IMR-90 (cell line): ENCODE measurements around the gene PCGF5. TPM values are rescaled to one million over a fixed set of nuclear protein-coding genes. Genes with fewer than 3 reads are reported as not detected.

Experiments used
- ATAC-seq: fragments of 200-7000 bp; cut with Tn5 transposase; 2 replicates; pipeline ENCODE4 v1.9.1; 2020; ENCODE audit warnings: low read depth, mild to moderate bottlenecking, moderate library complexity
- BruUV-seq: library from RNA; stranded (reverse); fragments of 400-500 nt; replicated peaks from 2 replicates; lab custom pipeline; 2021; lab: Mats Ljungman, UMichigan
- CTCF ChIA-PET: fragments of 300-600 bp; formaldehyde crosslinking; extraction: SDS; loops from one replicate; lab custom pipeline; 2021; ENCODE audit warnings: antibody characterized with exemption; lab: Yijun Ruan, JAX
- POLR2A ChIA-PET: fragments of 300-600 bp; sonication (Branson Sonifier 250); formaldehyde crosslinking; loops from one replicate; lab custom pipeline; 2022; ENCODE audit warnings: antibody characterized with exemption; ENCODE audit not compliant: unreplicated experiment; lab: Charles Lee
- DNase-seq: peaks from one replicate; pipeline ENCODE4 v3.0.0; 2013
- H2AFZ ChIP-seq: replicated peaks from 2 replicates; pipeline ENCODE3; 2013; ENCODE audit warnings: low read length, mild to moderate bottlenecking; ENCODE audit not compliant: poor library complexity
- H2AK5ac ChIP-seq: 2 replicates; pipeline ENCODE4 v1.6.1; 2013; ENCODE audit warnings: low read depth, low read length, inconsistent platforms
- H2AK9ac ChIP-seq: replicated peaks from 2 replicates; pipeline ENCODE3; 2013; ENCODE audit warnings: mild to moderate bottlenecking, low read depth, low read length, moderate library complexity; ENCODE audit not compliant: poor library complexity
- H2BK120ac ChIP-seq: 2 replicates; pipeline ENCODE4 v1.6.1; 2013; ENCODE audit warnings: low read depth, low read length, inconsistent platforms
- H2BK15ac ChIP-seq: 3 replicates; pipeline ENCODE4 v1.6.1; 2013; ENCODE audit warnings: low read depth, low read length, inconsistent platforms
- H2BK20ac ChIP-seq: 2 replicates; pipeline ENCODE4 v1.6.1; 2013; ENCODE audit warnings: low read depth, mild to moderate bottlenecking, inconsistent platforms, low read length, moderate library complexity
- H2BK5ac ChIP-seq: 2 replicates; pipeline ENCODE4 v1.6.1; 2013; ENCODE audit warnings: mild to moderate bottlenecking, low read depth, low read length, inconsistent platforms; ENCODE audit not compliant: poor library complexity, severe bottlenecking
- H3K14ac ChIP-seq: replicated peaks from 2 replicates; pipeline ENCODE4 v1.6.1; 2013; ENCODE audit warnings: low read depth, low read length, inconsistent platforms
- H3K18ac ChIP-seq: 2 replicates; pipeline ENCODE4 v1.6.1; 2013; ENCODE audit warnings: low read depth, low read length, control low read depth
- H3K23ac ChIP-seq: 2 replicates; pipeline ENCODE4 v1.6.1; 2013; ENCODE audit warnings: low read depth, low read length, inconsistent platforms
- H3K27ac ChIP-seq: 2 replicates; pipeline ENCODE4 v1.5.1; 2013; ENCODE audit warnings: mild to moderate bottlenecking, control low read depth, low read length; ENCODE audit not compliant: insufficient read depth
- H3K27me3 ChIP-seq: 2 replicates; pipeline ENCODE4 v1.6.1; 2013; ENCODE audit warnings: low read length; ENCODE audit not compliant: control insufficient read depth, insufficient read depth
- H3K36me3 ChIP-seq: 2 replicates; pipeline ENCODE4 v1.6.1; 2013; ENCODE audit warnings: low read length, mixed read lengths; ENCODE audit not compliant: control insufficient read depth, insufficient read depth
- H3K4ac ChIP-seq: 2 replicates; pipeline ENCODE4 v1.6.1; 2013; ENCODE audit warnings: low read depth, low read length, inconsistent platforms
- H3K4me1 ChIP-seq: 2 replicates; pipeline ENCODE4 v1.6.1; 2013; ENCODE audit warnings: low read length, mixed read lengths; ENCODE audit not compliant: control insufficient read depth, insufficient read depth
- H3K4me2 ChIP-seq: 2 replicates; pipeline ENCODE4 v1.6.1; 2013; ENCODE audit warnings: low read depth, mild to moderate bottlenecking, control low read depth, low read length, moderate library complexity
- H3K4me3 ChIP-seq: 2 replicates; pipeline ENCODE4 v1.5.1; 2013; ENCODE audit warnings: low read depth, mild to moderate bottlenecking, control low read depth, low read length, moderate library complexity; ENCODE audit not compliant: insufficient read depth
- H3K56ac ChIP-seq: 2 replicates; pipeline ENCODE4 v1.6.1; 2013; ENCODE audit warnings: low read length, inconsistent platforms; ENCODE audit not compliant: insufficient read depth; ENCODE audit errors: extremely low read depth
- H3K79me1 ChIP-seq, 2 experiments: 2 replicates each; pipeline ENCODE4 v1.6.1; 2013; ENCODE audit warnings: low read length in 2 of 2, inconsistent platforms in 1 of 2, low read depth in 1 of 2
- H3K9ac ChIP-seq: 2 replicates; pipeline ENCODE4 v1.6.1; 2013; ENCODE audit warnings: low read depth, low read length, control low read depth
- H3K9me1 ChIP-seq: 2 replicates; pipeline ENCODE4 v1.6.1; 2013; ENCODE audit warnings: low read length, inconsistent platforms; ENCODE audit not compliant: insufficient read depth
- H3K9me3 ChIP-seq: 2 replicates; pipeline ENCODE4 v1.6.1; 2013; ENCODE audit warnings: low read length; ENCODE audit not compliant: control insufficient read depth, insufficient read depth
- H4K20me1 ChIP-seq: 2 replicates; pipeline ENCODE4 v1.6.1; 2013; ENCODE audit warnings: low read length, inconsistent platforms; ENCODE audit not compliant: insufficient read depth
- H4K5ac ChIP-seq: 2 replicates; pipeline ENCODE4 v1.6.1; 2013; ENCODE audit warnings: mild to moderate bottlenecking, low read depth, low read length, control low read depth
- H4K8ac ChIP-seq, 2 experiments: 2 replicates each; pipeline ENCODE4 v1.6.1; 2013; ENCODE audit warnings: low read depth in 2 of 2, low read length in 2 of 2, control low read depth in 1 of 2, inconsistent platforms in 1 of 2
- H4K91ac ChIP-seq: 2 replicates; pipeline ENCODE4 v1.6.1; 2013; ENCODE audit warnings: low read depth, low read length, inconsistent platforms; ENCODE audit not compliant: insufficient read depth
- BHLHE40 ChIP-seq: fragments of 150-350 bp; IDR thresholded peaks from 2 replicates; pipeline ENCODE4 v1.6.1; 2016; ENCODE audit warnings: mild to moderate bottlenecking, low read depth, low read length
- CEBPB ChIP-seq: IDR thresholded peaks from 2 replicates; pipeline ENCODE4 v1.6.1; 2012; ENCODE audit warnings: low read depth, low read length, improper control_type of control experiment
- CTCF ChIP-seq: conservative IDR thresholded peaks from 2 replicates; pipeline ENCODE4 v1.5.1; 2012; ENCODE audit warnings: mild to moderate bottlenecking, low read depth, low read length, improper control_type of control experiment
- NFE2L2 ChIP-seq: fragments of 150-350 bp; IDR thresholded peaks from 2 replicates; pipeline ENCODE4 v1.6.1; 2016; ENCODE audit warnings: low read depth, mild to moderate bottlenecking, low read length
- RCOR1 ChIP-seq: IDR thresholded peaks from 2 replicates; pipeline ENCODE4 v1.6.1; 2012; ENCODE audit warnings: mild to moderate bottlenecking, low read length, improper control_type of control experiment; ENCODE audit not compliant: insufficient replicate concordance
- USF2 ChIP-seq: fragments of 150-350 bp; IDR thresholded peaks from 2 replicates; pipeline ENCODE4 v1.6.1; 2017; ENCODE audit warnings: mild to moderate bottlenecking, antibody characterized with exemption, low read length, low read depth
- WGBS, 2 experiments: methylation state at CpG; one replicate each; pipeline versions ENCODE4 v1.1.5 to v1.1.7; 2013; ENCODE audit warnings: missing lambda C conversion rate in 2 of 2; ENCODE audit not compliant: insufficient read length in 1 of 2; ENCODE audit errors: extremely low coverage in 2 of 2; 5-methylcytosine and 5-hydroxymethylcytosine counted together
- dilution Hi-C: fragments of 300-500 bp; cut with HindIII; formaldehyde crosslinking; loops from one replicate; pipeline ENCODE4 v1.14.3; 2018; ENCODE audit warnings: low sequenced_read_pairs; ENCODE audit not compliant: unreplicated experiment
- in situ Hi-C: fragments of 300-500 bp; cut with MboI; formaldehyde crosslinking; loops from 3 replicates; pipeline ENCODE4 v1.14.3; 2019; ENCODE audit warnings: low sequenced_read_pairs, inconsistent platforms, mixed read lengths
- intact Hi-C: fragments of 100-400 bp; cut with micrococcal nuclease; formaldehyde crosslinking; loops from 2 replicates; pipeline ENCODE4 v1.10.0; 2022
- polyA plus RNA-seq, 3 experiments: library from polyadenylated mRNA; depleted of rRNA; stranded (reverse); fragments of >200 nt; gene quantifications; 2 replicates each; pipeline ENCODE4 v1.2.3, GENCODE V29; 2012; ENCODE audit warnings: low replicate concordance in 1 of 3
- total RNA-seq: library from RNA; depleted of rRNA; stranded (reverse); fragments of >200 nt; gene quantifications from 2 replicates; pipeline ENCODE4 v1.2.3, GENCODE V29; 2012

PCGF5 gene
- total and polyA plus RNA-seq, 2 of the 4 experiments (the other 2 are of a cell fraction), result 9.0 to 18.1 TPM

GRCh38 chr10:91190388-91190870 is 30.0 kb upstream of the PCGF5 start:
- dilution Hi-C loops, result no loop called here
- Histone ChIP-seq H3K56ac (no peak overlapping the region), H3K14ac (no peak overlapping the region), H3K18ac (no peak overlapping the region; the same call in 1 of the 2 replicates), H4K5ac (no peak overlapping the region), H2BK15ac (no peak overlapping the region), H2BK120ac (no peak overlapping the region), H4K8ac (no peak overlapping the region), H3K4me2 (no peak overlapping the region; the same call in 1 of the 2 replicates), H2AK9ac (no peak overlapping the region), H3K4me3 (no peak overlapping the region), H3K4me1 (peaks cover 16% of the 10 kb centered on the region), H4K20me1 (peaks cover 6% of the 10 kb centered on the region; the same call in 1 of the 2 replicates), H3K4ac (peak overlapping the region; percentile 45; the same call in 1 of the 2 replicates), H3K27ac (no peak overlapping the region), H4K91ac (no peak overlapping the region; the same call in 1 of the 2 replicates), H3K27me3 (no peaks in the 10 kb centered on the region), H2BK20ac (no peak overlapping the region), H2BK5ac (peak overlapping the region; percentile 23), H3K9ac (no peak overlapping the region), H3K9me1 (peaks cover 17% of the 10 kb centered on the region), H3K79me1 (peaks cover 40 to 67% of the 10 kb centered on the region in 2 experiments), H3K9me3 (no peaks in the 10 kb centered on the region), H3K23ac (0 out of 2 replicates have a peak overlapping the region, but pooled peaks have one; percentile 10), H2AFZ (no peak overlapping the region), H3K36me3 (no peaks in the 10 kb centered on the region), H2AK5ac (no peak overlapping the region; the same call in 1 of the 2 replicates)
- CTCF ChIA-PET, result no interaction called here
- ATAC-seq (peak; percentile 40), DNase-seq (peak; percentile 78)
- BruUV-seq, result no TSS peak
- in situ Hi-C loops, result no loop called here
- POLR2A ChIA-PET, result no interaction called here
- no peak for TF ChIP-seq USF2
- TF ChIP-seq RCOR1, result no peak
- TF ChIP-seq NFE2L2, result no peak
- TF ChIP-seq CEBPB, result peak; percentile 74
- no peak for TF ChIP-seq BHLHE40
- no peak for TF ChIP-seq CTCF
- intact Hi-C loops, result no loop called here
- WGBS, 2 experiments, result no CpG with 5 or more reads among the region's 1 CpG
